Breast epithelium (tissue), 4 donors: ENCODE data around the gene MYO18B. TPM values are rescaled to one million over a fixed set of nuclear protein-coding genes. Genes with fewer than 3 reads are reported as not detected.

Experiments used
- DNase-seq, 2 donors: peaks; one replicate each; pipeline ENCODE4 v3.0.0-alpha.2; 2019; ENCODE audit warnings: low spot score in 2 of 2
- H3K27ac ChIP-seq, 2 donors: fragments of 200-600 bp; sonication (generic) in 1 of 2; one replicate each; pipeline ENCODE4 v1.5.1; 2016 to 2019; ENCODE audit warnings: mild to moderate bottlenecking in 1 of 2
- H3K27me3 ChIP-seq, 2 donors: fragments of 200-600 bp; sonication (generic) in 1 of 2; one replicate each; pipeline versions ENCODE4 v1.5.1 to v1.6.0; 2017 to 2019; ENCODE audit warnings: control low read depth in 1 of 2, mild to moderate bottlenecking in 1 of 2
- H3K36me3 ChIP-seq: fragments of 200-600 bp; one replicate; pipeline ENCODE4 v1.5.1; 2019
- H3K4me1 ChIP-seq, 2 donors: fragments of 200-600 bp; sonication (generic); one replicate each; pipeline ENCODE4 v1.5.1; 2016 to 2019; ENCODE audit warnings: control low read depth in 1 of 2
- H3K4me3 ChIP-seq, 3 donors: fragments of 200-600 bp; sonication (generic); 1 replicate in 2 of 3; 2 replicates in 1 of 3; pipeline ENCODE4 v1.5.1; 2016 to 2019; ENCODE audit warnings: mild to moderate bottlenecking in 3 of 3, moderate library complexity in 2 of 3
- H3K9me3 ChIP-seq, 2 donors: fragments of 200-600 bp; sonication (generic) in 1 of 2; one replicate each; pipeline ENCODE4 v1.5.1; 2016 to 2019; ENCODE audit warnings: control low read depth in 1 of 2
- CTCF ChIP-seq, 3 donors: fragments of 450-650 bp; IDR thresholded peaks; one replicate each; pipeline ENCODE4 v1.5.1; 2016 to 2017; ENCODE audit warnings: antibody characterized with exemption in 3 of 3, mild to moderate bottlenecking in 3 of 3, moderate library complexity in 3 of 3
- POLR2A ChIP-seq: fragments of 450-650 bp; IDR thresholded peaks from one replicate; pipeline ENCODE4 v1.6.1; 2016; ENCODE audit warnings: antibody characterized with exemption, mild to moderate bottlenecking, moderate library complexity
- POLR2AphosphoS5 ChIP-seq, 3 donors: sonication (generic); formaldehyde crosslinking; IDR thresholded peaks; one replicate each; pipeline ENCODE4 v1.6.1; 2017; ENCODE audit warnings: antibody characterized with exemption in 3 of 3
- intact Hi-C: fragments of 100-400 bp; cut with DNase I; formaldehyde crosslinking; loops from one replicate; pipeline ENCODE4 v1.15.1; 2023; ENCODE audit warnings: low total_unique reads
- total RNA-seq, 3 donors: library from RNA; depleted of rRNA; stranded (reverse); fragments of >200 nt; gene quantifications; one replicate each; pipeline ENCODE4 v1.1.0, GENCODE V29; 2016

MYO18B gene
- total RNA-seq, 3 donors from 2014 or later: under 0.01 to 0.16 (median 0.15) TPM

GRCh38 chr22:25751174-25751581 is 9.2 kb downstream of the MYO18B start:
- TF ChIP-seq POLR2A (no peak), POLR2AphosphoS5 (IDR thresholded peaks at IDR 0.05) (no peak), CTCF (IDR thresholded peaks at IDR 0.05) (no peak)
- Histone ChIP-seq H3K4me1 (no peaks in the 10 kb centered on the region), H3K9me3 (no peaks in the 10 kb centered on the region), H3K4me3 (no peak overlapping the region), H3K27me3 (no peaks in the 10 kb centered on the region), H3K36me3 (no peaks in the 10 kb centered on the region), H3K27ac (no peak overlapping the region)
- intact Hi-C loops: no loop called here
- no peak for DNase-seq

GRCh38 chr22:25752615-25753214 is 10.7 kb downstream of the MYO18B start:
- no peak for DNase-seq
- H3K27ac ChIP-seq: no peak overlapping the region
- intact Hi-C loops: no loop called here
- no peaks in the 10 kb centered on the region for H3K36me3 ChIP-seq
- H3K27me3 ChIP-seq: no peaks in the 10 kb centered on the region
- no peak overlapping the region for H3K4me3 ChIP-seq
- TF ChIP-seq CTCF (IDR thresholded peaks at IDR 0.05) (no peak), POLR2A (no peak), POLR2AphosphoS5 (IDR thresholded peaks at IDR 0.05) (no peak)
- no peaks in the 10 kb centered on the region for H3K9me3 ChIP-seq
- H3K4me1 ChIP-seq: no peaks in the 10 kb centered on the region

- Histone ChIP-seq H3K4me1 (no peaks in the 10 kb centered on the region), H3K4me3 (no peak overlapping the region), H3K9me3 (no peaks in the 10 kb centered on the region), H3K27me3 (no peaks in the 10 kb centered on the region), H3K27ac (no peak overlapping the region), H3K36me3 (no peaks in the 10 kb centered on the region)
- TF ChIP-seq POLR2AphosphoS5 (IDR thresholded peaks at IDR 0.05): no peak
- no peak for TF ChIP-seq POLR2A
- TF ChIP-seq CTCF (IDR thresholded peaks at IDR 0.05): no peak
- DNase-seq: no peak
- intact Hi-C loops: no loop called here
Measured at GRCh38 chr22:25753252-25753651, 11.3 kb downstream of the MYO18B start.

GRCh38 chr22:25754527-25755202 is 12.7 kb downstream of the MYO18B start:
- no peaks in the 10 kb centered on the region for H3K4me1 ChIP-seq
- no peak overlapping the region for H3K4me3 ChIP-seq
- intact Hi-C loops: no loop called here
- no peaks in the 10 kb centered on the region for H3K27me3 ChIP-seq
- TF ChIP-seq POLR2A: no peak
- H3K27ac ChIP-seq: no peak overlapping the region
- H3K9me3 ChIP-seq: no peaks in the 10 kb centered on the region
- no peak for DNase-seq
- H3K36me3 ChIP-seq: no peaks in the 10 kb centered on the region

GRCh38 chr22:25757686-25758085 is 15.7 kb downstream of the MYO18B start:
- no peak overlapping the region for H3K4me3 ChIP-seq
- no peak overlapping the region for H3K27ac ChIP-seq
- no peaks in the 10 kb centered on the region for H3K27me3 ChIP-seq
- H3K4me1 ChIP-seq: no peaks in the 10 kb centered on the region
- no peak for TF ChIP-seq POLR2AphosphoS5 (IDR thresholded peaks at IDR 0.05)
- TF ChIP-seq POLR2A: no peak
- no peaks in the 10 kb centered on the region for H3K36me3 ChIP-seq
- no peak for DNase-seq
- intact Hi-C loops: no loop called here
- no peaks in the 10 kb centered on the region for H3K9me3 ChIP-seq

- no peaks in the 10 kb centered on the region for H3K36me3 ChIP-seq
- TF ChIP-seq POLR2AphosphoS5 (IDR thresholded peaks at IDR 0.05) (no peak), CTCF (IDR thresholded peaks at IDR 0.05) (no peak), POLR2A (no peak)
- no peak for DNase-seq
- H3K4me1 ChIP-seq: no peaks in the 10 kb centered on the region
- no peaks in the 10 kb centered on the region for H3K9me3 ChIP-seq
- no peak overlapping the region for H3K4me3 ChIP-seq
- intact Hi-C loops: no loop called here
- H3K27me3 ChIP-seq: no peaks in the 10 kb centered on the region
- H3K27ac ChIP-seq: no peak overlapping the region
Measured at GRCh38 chr22:25758316-25758715, 16.3 kb downstream of the MYO18B start.
